Hematopoietic multipotent progenitor cell treated with erythropoietin and hydrocortisone succinate and interleukin-3 and kit ligand, for 8 days (in vitro differentiated cells): Measurements from ENCODE around the gene MRPL47.

ENCODE experiments used
- DNase-seq: peaks from one replicate; pipeline ENCODE4 v3.0.0-alpha.2; 2015

The MRPL47 gene

GRCh38 chr3:179590669-179591068 is 13.8 kb downstream of the MRPL47 start:
- no peak for DNase-seq

DNA sequence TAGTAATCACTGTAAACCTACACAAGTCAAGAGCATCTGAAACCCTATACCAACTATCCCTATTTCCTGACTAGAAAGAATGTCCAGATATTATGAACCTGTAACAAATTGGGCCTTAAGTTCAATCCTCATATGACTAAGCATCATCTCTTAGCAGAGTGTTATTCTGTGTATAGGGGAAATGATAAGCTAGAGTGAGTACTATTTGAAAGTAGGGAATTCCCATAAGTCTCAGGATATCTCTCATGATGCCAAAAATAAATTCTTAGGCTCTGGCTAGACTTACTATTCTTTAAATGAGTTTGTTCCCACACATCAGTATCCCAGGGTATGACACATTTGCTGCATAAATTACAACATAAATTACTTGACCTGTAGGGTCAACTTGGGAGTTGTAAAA is 15.3 kb downstream of the MRPL47 start:
- DNase-seq: no peak

DNA sequence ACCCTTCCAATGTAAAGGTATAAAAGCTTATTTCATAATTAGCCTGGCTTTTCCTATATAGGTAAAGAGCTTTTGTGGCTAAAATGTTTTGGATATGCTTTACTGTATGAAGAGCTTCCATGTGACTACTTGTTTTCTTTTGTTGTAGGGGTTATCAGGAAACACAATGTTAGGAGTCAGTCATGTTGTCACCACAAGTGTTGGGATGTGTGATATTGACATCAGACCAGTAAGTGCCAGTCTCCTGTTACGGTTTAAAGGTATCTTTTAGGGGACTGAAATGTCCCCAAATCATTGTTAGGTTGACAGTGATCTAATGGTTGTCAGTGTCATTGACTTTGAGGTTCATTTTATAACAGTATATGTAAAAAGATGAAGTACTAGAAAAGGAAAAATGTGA is 23.4 kb downstream of the MRPL47 start:
- peak; percentile 77 for DNase-seq

GRCh38 chr3:179565496-179565895 is 38.9 kb downstream of the MRPL47 start:
- no peak for DNase-seq

DNA sequence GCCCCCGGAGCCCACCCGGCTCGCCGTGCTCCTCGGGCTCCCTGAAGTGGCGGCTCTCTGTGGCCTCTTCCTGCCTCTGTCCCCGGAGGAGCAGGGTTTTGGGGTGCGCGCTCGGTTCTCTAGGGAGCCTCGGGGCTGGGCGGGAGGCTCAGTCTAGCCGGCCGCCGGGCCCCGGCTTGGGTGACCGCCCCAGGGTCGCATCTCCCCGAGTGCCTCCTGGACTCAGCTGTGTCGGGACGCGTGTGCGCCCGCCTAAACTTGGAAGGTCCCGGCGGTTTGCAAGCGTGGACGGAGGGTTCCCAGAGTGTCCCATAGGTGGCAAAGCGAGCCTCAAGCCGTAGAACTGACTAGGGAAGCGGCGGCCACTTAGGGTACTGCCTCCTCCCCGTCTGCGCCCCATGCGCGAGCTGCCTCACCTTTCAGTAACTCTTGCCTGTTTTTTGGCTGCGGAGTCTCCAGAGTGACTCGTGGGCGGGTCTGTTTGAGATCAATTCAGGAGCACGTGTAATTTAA is 41.1 kb downstream of the MRPL47 start:
- DNase-seq: peak; percentile 83

DNA sequence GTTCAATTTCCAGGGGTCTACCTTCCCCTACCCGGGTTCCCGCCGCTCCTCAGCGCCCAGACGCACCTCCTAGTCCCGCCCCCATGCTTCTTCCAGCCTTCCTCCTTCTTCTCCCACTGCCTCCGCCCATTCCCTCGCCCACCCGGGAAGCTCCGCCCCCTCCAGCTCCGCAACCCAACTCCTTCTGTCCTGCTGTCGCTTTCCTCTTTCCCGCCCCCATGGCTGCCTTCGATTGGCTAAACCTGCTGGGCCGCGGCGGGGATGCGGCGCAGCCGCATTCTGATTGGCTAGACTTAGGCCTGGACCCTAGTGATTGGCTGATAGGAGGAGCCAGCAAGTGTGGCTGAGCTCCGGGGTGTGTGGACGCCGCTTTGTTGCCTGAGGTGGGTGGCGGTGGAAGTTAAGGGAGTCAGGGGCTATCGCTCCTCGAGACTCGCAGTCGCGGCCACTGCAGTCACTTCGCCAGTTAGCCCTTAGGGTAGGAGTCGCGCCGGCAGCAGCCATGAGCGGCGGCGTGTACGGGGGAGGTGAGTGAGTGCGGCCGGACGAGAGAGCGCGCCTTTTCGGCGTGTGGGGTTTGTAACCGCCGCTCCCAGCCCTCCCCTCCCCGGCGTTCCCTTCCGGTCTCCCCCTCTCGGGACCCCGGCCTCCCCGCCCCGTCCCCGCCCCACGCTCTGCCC is 41.7 kb downstream of the MRPL47 start, which contains the start of gene ACTL6A:
TSS of gene ACTL6A (plus strand) at position 336 of the 680 bp plus-strand sequence. CDS start at position 503, 167 bp downstream.
- peak; percentile 100 for DNase-seq

- no peak for DNase-seq
Measured at GRCh38 chr3:179560791-179561190, 43.6 kb downstream of the MRPL47 start.

DNA sequence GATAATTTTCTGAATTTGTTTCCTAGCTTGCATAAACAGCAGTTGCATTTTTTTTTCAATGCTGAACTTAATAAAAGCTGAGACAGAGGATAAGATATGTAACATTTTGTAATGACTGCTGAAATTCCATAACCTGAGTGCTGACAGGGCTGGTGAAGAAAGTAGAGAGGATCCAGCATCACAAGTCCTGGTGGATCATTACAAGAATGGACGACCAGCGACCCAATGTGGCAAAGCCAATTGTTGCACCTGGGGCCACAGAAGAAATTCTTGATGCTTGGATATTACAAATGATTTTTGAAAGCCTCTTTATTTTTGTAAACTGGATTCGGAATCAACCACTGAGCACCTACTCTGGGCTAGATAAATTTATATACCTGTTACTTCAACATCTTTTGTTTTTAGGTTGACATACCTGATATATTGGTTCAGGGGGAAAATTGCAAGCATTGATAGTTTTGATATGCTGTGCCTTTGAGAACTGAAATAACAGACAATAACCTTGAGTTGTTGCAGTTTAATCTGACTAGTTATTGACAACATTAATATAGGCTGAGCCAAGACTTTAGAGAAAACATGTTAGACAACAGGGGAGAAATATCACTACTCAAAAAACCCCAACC is 45.6 kb downstream of the MRPL47 start:
- DNase-seq: peak; percentile 75

GRCh38 chr3:179551349-179552105 is 52.9 kb downstream of the MRPL47 start:
- no peak for DNase-seq

DNA sequence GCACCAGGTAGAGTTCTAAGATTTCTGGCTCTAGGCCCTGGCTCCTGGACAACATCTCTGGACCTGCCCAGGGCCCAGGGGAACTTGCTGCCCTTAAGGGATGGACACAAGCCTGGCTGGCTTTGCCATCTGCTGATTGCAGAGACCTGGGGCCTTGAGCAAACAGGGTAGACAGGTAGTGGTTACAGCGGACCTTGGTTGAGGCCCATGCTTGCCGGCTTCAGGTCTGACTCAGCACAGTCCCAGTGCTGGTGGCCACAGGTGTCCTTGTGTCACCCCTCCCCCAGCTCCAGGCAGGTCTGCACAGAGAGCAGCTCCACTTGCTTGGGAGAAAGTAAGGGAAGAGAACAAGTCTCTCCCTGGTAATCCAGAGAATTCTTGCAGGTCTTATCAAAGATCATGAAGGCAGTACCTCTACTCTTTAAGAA is 57.6 kb downstream of the MRPL47 start:
- no peak for DNase-seq

- no peak for DNase-seq
Measured at GRCh38 chr3:179544981-179545645, 59.3 kb downstream of the MRPL47 start.

DNA sequence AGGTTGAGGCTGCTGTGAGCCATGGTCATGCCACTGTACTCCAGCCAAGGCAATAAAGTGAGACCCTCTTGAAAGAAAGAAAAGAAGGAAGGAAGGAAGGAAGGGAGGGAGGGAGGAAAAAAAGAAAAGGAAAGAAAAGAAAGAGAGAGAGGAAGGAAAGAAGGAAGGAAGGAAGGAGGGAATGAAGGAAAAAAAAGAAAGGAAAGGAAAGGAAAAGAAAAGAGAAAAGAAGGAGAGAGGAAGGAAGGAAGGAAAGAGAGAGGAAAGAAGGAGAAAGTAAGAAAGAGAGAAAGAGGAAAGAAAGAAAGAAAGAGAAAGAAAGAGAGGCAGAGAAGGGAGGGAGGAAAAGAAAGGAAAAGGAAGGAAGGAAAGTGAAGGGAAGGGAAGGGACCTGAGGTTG is 62.1 kb downstream of the MRPL47 start:
- DNase-seq: no peak

GRCh38 chr3:179541596-179541995 is 62.8 kb downstream of the MRPL47 start:
- no peak for DNase-seq

- DNase-seq: no peak
Measured at GRCh38 chr3:179541094-179541493, 63.3 kb downstream of the MRPL47 start.
